Esophagus muscularis mucosa (tissue), 3 donors: ENCODE data around the gene PPT1.

Experiments used
- CTCF ChIP-seq, 3 experiments: fragments of 200-600 bp in 2 of 3; fragments of 450-650 bp in 1 of 3; sonication (generic) in 2 of 3; IDR thresholded peaks; one replicate each; pipeline ENCODE4 v1.5.1; 2017 to 2019; ENCODE audit warnings: antibody characterized with exemption in 3 of 3, mild to moderate bottlenecking in 2 of 3, moderate library complexity in 1 of 3
- POLR2A ChIP-seq: fragments of 450-650 bp; IDR thresholded peaks from one replicate; pipeline ENCODE4 v1.6.1; 2017; ENCODE audit warnings: antibody characterized with exemption, moderate library complexity, mild to moderate bottlenecking, low read depth
- POLR2AphosphoS5 ChIP-seq, 2 donors: sonication (generic); formaldehyde crosslinking; IDR thresholded peaks; one replicate each; pipeline ENCODE4 v1.6.1; 2017; ENCODE audit warnings: antibody characterized with exemption in 2 of 2

DNA sequence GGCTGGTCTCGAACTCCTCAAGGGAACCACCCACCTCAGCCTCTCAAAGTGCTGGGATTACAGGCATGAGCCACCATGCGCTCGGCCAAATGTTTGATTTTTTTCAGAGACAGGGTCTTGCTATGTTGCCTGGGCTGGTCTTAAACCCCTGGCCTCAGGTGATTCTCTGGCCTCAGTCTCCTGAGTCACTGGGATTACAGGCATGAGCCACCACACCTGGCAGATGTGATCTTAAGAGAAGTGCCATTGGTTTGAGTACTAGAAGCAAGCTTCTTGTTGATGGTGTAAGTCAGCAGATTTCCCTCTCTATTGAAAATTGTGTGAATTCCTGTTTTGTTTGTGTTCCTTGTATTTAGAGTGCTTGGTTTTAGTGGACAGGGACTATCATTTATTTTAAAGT, 51.3 kb downstream of the PPT1 start:
- TF ChIP-seq POLR2AphosphoS5 (IDR thresholded peaks at IDR 0.05) = no peak
- TF ChIP-seq CTCF (IDR thresholded peaks at IDR 0.05) = no peak
- TF ChIP-seq POLR2A = no peak
